Stimulated activated CD8-positive, alpha-beta memory T cell treated with anti-CD3 and anti-CD28 coated beads, Interleukin-4, amount 100 ng/mL, for 1 hour (primary cell): Measurements from ENCODE around the gene HECTD1.
"Not testable (repeated sequence)": the region's sequence is repeated elsewhere in the genome, so short reads cannot be mapped to it uniquely, and the experiment has no call there.

ENCODE experiments used
- DNase-seq, 2 donors: peaks; one replicate each; pipeline ENCODE4 v3.0.0-alpha.2; 2020; ENCODE audit warnings: low read depth in 2 of 2, low spot score in 1 of 2

The HECTD1 gene

DNA sequence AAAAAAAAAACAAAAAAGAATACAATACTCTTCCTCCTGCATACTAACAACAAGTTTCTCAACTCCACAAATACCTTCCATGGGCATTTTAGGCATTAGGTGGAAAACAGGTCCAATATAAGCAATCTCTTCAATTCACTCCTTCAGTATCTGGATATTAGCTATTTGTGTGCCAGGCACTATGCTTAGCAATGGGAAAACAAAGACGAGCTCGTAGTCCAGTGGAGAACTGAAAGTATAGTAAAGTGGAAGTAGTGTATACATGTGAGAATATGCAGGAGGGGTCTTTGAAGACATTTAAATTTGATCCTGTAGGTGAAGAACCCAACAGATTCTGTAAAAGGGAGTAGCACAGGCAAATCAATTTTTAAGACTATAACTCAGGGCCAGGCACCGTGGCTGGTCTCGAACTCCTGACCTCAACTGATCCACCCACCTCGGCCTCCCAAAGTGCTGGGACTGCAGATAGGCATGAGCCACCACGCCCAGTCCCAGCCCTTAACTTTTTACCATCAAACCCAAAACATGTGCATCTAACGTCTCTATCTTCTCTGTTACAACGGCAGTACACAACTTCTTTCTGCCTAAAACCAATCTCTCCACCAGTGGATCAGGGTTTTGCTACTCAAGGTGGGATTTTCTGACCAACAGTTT lies 10.6 kb downstream of the HECTD1 start:
- no peak for DNase-seq

DNA sequence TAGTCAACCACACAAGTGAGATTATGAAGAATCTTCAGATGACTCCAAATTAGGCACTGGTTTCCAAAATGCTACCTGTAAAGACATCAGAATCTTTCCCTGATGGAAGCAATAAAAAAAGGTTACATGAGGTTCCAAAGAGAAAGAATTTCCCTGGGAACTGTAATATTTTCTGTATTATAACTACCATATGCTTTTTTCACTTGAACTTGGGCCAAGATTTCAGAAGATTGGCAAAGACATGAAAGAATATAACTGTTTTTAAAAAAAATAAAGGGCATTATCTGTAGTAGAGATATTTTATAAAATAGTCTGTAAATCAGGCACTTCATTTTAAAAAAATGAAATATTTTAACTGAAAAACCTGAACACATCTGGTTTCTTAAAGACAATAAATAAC lies 12.9 kb downstream of the HECTD1 start:
- DNase-seq, result no peak

DNA sequence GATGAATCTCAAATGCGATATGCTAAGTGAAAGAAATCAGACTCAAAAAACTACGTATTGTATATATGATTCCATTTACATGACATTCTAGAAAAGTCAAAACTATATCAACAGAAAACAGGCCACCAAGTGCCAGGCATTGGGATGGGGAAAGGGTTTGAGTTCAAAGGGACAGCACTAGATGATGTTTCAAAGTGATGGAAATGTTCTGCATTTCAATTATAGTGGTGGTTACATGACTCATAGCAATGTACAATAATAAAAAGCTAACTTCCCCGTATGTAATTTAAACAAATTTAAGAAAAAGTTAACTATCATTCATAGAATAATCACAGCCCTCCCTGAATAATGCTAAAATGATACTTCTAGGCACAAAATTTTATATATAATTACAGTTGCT lies 13.5 kb downstream of the HECTD1 start:
- no peak for DNase-seq

DNA sequence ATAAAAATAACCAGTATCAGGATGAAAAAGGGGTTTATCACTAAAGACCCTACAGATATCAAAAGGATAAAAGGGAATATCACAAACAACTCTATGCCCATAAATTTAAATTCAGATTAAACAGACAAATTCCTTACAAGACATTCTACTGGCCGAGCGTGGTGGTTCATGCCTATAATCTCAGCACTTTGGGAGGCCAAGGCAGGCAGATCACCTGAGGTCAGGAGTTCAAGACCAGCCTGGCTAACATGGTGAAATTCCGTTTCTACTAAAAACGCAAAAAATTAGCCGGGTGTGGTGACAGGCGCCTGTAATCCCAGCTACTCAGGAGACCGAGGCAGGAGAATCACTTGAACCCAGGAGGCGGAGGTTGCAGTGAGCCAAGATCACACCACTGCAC lies 15.0 kb downstream of the HECTD1 start:
- not testable (repeated sequence) for DNase-seq

DNA sequence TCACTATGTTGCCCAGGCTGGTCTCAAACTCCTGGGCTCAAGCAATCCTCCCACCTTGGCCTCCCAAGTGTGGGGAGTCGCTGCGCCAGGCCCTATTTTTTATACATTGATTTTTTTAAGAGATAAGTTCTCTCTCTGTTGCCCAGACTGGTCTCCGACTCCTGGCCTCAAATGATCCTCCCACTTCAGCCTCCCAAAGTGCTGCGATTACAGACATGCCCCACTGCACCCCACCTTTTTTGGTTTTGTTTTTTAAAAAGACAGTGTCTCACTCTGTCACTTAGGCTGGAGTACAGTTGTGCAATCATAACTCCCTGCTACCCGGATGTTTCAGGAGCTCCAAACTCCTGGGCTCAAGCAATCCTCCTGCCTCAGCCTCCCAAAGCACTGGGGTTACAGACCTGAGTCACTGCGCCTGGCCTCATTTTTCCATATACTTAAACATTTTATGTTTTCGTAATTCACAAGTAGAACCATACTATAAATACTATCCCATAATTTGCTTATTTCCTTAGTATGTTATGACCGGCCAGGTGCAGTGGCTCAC lies 16.8 kb downstream of the HECTD1 start:
- DNase-seq, result no peak

DNA sequence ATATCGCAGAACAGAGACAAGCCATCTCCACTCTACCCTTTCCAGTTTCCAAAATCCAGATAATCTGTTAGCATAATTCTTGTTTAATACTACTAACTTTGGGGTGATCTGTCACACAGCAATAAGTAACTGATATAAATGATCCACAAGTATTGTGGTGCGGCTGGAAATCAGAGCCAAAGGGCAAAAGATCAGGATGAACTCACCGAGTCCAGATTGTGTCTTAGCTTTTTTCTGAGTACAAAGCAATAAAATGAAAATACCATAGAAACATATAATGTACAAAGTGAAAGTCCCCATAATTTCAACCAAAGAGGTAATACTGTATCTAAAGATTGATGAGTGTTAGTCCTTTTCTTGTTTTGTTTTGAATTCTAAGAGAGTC lies 17.4 kb downstream of the HECTD1 start:
- DNase-seq, result no peak

DNA sequence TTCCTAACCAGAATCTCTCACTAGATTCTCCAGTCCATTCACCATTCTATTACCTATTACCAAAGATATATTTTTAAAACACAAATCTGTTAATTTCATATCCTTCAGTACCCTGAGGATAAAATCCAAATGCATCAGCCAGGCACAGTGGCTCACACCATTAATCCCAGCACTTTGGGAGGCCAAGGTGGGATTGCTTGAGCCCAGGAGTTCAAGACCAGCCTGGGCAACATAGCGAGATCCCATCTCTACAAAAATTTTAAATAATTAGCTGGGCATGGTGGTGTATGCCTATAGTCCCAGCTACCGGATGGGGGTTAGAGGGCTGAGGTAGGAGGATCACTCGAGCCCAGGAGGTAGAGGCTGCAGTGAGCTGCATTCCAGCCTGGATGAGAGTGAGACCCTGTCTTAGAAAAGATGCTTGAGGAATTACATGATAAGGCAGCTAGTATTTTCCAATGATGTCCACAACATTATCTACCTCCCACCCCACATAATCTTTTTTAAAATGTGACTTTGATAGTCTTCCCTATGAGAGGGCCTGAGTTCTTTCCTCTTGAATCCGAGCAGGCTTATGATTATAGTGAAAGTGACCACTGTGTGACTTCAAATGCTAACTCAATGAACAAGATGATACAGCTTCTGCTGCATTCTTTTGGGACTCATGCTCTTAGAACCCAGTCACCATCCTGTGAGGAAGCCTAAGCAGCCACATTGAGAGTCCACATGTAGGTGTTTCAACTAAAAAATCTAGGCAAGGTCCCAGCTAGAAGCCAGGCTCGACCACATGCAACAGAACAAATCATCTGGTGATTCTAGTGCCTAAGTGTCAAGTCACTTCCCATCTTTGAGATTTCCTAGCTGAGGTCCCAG lies 18.0 kb downstream of the HECTD1 start:
- no peak for DNase-seq

DNA sequence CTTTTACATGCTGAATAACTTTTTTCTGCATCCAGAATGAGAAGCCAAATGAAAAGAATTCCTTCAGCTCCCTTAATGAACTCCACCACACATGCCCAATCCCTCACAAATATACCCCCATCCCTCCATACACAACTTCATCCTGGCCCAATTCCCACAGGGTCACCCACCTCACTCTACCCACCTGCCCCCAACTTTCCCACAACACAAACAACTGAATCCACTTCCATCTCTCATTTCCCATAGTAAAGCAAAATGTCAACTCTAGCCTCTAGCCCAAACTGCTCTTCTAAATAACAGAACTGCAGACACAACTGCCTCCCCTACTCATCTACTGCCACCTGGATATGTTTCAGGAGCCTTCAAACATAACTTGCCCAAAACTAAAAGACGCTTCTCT lies 18.8 kb downstream of the HECTD1 start:
- DNase-seq, result no peak

DNA sequence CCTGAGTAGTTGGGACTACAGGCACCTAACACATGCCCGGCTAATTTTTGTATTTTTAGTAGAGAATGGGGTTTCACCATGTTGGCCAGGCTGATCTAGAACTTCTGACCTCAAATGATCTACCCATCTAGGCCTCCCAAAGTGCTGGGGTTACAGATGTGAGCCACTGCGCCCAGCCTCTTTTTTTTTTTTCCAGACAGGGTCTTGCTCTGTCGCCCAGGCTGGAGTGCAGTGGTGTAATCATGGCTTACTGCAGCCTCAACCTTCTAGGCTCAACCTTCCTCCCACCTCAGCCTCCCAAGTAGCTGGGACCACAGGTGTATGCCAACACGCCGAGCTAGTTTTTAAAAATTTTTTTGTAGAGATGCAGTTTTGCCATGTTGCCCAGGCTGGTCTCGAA lies 25.6 kb downstream of the HECTD1 start:
- not testable (repeated sequence) for DNase-seq

DNA sequence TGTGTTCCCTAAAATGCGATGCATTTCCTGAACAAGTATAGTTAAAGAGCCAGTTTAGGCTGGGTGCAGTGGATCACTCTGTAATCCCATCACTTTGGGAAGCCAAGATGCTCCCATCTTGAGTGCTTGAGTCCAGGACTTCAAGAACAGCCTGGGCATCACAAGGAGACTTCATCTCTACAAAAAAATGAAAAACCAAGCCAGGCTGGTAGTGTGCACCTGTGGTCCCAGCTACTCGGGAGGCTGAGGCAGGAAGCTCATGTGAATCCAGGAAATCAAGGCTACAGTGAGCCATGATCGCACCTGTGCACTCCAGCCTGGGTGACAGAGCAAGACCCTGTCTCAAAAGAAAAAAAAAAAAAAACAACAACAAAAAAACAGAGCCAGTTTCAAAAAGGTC lies 26.3 kb downstream of the HECTD1 start:
- DNase-seq, result no peak

DNA sequence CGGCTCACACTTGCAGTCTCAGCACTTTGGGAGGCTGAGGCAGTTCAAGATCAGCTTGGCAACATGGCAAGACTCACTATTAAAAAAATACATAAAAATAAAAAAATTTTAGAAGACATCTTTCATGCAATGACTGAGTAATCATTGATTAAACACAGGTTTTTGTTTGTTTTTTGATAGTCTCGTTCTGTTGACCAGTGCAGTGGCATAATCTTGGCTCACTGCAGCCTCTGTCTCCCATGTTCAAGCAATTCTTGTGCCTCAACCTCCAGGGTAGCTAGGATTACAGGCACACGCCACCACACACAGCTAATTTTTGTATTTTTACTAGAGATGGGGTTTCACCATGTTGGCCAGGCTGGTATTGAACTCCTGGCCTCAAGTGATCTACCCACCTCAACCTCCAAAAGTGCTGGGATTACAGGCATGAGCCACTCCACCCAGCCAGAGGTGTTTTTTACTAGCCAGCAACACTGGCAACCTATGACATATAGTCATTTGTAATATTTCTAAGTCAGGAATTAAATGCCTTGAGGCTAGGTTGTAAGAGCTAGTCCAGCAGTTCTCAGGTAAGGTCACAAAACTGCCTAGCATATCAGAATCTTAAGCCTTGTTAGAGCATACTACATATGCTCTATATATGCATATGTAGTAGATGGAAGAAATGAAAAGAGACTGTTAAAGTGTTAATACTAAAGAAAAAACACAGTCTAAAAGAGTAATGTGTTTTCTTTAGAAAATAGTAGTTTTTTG lies 27.1 kb downstream of the HECTD1 start:
- no peak for DNase-seq

DNA sequence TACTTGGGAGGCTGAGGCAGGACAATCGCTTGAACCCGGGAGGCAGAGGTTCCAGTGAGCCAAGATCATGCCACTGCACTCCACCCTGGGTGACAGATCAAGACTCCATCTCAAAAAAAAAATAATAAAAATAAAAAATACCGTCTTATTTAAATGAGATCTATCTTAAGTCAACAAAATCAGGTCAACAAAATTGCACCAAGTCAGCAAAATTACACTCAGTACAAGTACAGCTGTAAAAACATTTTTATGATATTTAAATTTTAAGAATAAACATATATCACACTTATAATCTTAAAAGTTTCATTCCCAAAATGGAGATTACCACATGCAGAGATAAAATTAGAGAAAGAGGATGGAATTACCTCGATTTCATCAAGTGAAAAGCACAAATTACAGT lies 33.2 kb downstream of the HECTD1 start:
- DNase-seq, result no peak

DNA sequence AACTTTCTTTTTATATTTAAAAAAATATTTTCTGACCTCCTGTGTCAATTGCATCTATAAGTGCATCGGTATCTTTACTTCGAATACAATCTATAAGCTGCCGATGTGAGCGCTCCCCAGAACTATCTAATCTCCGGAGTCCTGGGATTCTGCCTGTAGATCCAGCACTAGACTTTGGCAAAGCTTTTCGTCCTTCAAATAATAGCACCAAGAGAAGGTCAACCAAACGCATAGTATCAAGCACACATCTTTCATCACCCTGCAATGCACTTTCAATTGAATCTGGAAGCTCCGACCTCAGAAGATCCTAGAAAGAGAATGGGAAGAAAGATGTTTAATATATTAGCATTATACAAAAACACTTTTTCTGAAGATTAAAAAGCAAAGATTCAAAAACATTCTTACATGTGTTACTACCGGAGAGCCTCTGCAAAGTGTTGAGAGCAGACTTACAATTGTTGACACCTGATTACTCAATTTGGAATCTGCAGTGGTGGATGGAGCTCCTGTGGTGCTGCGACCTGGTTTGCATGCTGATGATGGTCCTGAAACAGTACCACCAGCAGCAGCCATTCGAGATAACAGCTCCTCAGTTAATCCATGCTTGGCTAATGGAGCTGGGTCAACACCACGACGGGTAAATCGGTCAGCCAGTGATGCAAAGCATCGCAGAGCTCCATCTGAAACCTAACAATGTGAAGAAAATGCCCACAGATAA lies 34.3 kb downstream of the HECTD1 start:
- DNase-seq, result no peak

DNA sequence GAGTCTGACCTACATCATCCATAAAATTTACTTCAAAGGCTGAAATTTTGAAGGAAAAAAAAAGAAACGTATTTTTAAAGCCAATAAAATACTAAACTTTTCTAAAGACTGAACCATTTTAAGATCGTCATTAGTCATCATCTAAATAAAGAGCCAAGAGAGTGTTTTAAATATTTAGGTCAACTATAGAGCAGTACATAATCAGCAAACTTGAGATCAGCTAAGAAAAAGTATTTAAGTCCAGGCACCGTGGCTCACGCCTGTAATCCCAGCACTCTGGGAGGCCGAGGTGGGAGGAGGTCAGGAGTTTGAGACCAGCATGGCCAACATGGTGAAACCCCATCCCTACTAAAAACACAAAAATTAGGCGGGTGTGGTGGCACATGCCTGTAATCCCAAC lies 35.5 kb downstream of the HECTD1 start:
- no peak for DNase-seq

DNA sequence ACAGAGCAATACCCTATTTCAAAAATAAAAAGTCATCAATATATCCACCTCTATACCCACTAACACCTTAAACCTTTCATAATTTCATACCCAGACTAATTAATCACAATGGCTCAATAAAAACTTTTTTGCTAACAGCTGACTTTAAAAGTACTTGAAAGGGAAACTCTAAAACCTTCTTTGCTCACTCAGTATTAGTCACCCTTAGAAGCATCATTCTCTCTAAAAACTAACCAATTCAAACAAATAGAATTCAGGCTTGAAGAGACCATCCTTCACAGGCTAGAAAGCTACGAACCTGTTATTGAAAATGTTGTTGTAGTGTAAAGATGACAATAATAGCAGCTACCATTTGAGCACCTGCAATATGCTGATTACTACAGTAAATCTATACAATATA lies 37.2 kb downstream of the HECTD1 start:
- no peak for DNase-seq

DNA sequence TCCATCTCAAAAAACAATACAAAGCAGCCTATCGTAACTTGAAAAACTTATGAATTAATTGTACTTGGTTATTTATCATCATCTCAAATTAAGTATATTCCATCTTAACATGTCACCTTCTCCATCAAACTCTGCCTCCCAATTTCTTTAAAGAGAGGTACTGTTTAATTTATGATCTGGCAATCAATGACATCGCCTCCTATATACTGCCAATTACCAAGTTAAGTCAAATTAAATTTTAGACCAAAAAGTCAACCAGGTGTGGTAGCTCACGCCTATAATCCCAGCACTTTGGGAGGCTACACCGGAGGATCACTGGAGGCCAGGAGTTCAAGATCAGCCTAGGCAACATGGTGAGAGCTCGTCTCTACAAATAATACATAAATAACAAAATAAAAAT lies 37.7 kb downstream of the HECTD1 start:
- no peak for DNase-seq

DNA sequence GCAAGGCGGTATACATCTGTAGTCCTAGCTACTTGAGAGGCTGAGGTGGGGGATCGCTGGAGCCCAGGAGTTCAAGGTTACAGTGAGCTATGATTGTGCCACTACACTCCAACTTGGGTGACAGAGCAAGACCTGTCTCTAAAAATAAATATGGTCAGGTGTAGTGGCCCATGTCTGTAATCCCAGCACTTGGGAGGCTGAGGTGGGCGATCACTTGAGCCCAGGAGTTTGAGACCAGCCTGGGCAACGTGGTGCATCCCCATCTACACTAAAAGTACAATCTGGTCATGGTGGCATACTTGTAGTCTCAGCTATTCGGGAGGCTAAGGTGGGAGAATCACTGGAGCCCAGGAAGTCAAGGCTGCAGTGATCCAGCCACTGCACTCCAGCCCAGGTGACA lies 40.6 kb downstream of the HECTD1 start:
- DNase-seq, result no peak

DNA sequence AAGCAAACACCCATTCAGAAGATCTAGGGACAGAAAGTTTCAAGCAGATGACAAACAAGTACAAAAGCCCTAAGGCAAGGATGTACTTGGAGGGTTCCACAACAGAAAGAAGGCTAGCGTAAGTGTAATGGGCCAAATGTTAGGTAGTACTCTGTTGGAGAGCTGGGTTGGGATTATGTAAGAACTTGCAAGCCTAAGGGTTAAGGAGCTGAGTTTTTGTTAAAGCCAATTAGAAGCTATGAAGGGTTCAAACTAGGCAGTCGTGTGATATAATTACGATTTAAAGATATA lies 41.4 kb downstream of the HECTD1 start:
- no peak for DNase-seq

DNA sequence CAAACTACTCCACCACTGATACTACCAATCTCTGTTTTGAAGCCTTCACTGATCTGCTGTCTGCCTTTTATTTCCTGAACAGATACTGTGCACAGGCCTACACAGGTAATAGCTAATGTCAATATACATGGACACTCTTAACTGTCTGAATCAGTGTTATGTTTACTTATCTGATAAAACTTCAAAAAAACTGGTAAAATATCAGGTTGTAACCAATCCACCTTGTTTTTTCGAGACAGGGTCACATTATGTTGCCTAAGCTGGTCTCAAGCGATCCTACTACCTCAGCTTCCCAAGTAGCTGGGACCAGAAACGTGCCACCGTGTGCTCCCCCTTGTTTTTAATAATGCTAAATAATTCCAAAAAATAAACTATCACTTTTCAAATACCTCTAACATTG lies 43.5 kb downstream of the HECTD1 start:
- no peak for DNase-seq

DNA sequence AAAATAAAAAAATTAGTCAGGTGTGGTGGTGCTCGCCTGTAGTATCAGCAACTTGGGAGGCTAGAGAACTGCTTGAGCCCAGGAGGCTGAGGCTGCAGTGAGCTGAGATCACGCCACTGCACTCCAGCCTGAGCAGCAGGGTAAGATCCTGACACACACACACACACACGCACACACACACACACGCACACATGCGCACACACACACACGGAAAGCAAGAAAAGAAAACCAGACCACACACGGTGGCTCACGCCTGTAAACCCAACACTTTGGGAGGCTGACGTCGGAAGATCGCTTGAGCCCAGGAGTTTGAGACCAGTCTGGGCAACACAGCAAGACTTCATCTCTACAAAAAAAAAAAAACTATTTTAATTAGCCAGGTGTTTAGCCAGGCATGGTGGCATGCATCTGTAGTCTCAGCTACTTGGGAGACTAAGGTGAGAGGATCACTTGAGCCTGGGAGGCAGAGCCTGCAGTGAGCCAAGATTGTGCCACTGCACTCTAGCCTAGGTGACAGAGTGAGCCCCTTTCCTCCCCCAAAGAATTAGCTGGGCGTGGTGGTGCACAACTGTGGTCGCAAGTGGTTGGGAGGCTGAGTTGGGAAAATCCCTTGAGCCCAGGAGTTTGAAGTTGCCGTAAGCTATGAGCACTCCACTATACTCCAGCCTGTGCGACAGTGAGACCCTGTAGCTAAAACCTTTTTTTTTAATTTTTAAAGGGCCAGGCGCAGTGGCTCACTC lies 44.5 kb downstream of the HECTD1 start:
- DNase-seq, result no peak

DNA sequence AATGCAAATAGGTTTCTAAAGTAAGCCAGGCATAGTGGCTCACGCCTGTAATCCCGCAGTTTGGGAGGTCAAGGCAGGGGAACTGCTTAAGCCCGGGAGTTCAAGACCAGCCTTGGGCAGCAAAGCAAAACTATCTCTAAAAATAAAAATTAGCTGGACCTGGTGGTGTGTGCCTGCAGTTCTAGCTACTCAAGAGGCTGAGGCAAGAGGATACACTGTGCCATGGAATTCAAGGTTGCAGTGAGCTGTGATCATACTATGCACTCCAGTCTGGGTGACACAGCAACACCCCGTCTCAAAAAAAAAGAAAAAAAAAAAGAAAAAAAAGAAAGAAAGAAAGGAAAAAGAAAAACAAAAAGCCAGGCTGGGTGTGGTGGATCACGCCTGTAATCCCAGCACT lies 46.3 kb downstream of the HECTD1 start:
- no peak for DNase-seq
